ENCODE data around the gene FSTL4.

DNA sequence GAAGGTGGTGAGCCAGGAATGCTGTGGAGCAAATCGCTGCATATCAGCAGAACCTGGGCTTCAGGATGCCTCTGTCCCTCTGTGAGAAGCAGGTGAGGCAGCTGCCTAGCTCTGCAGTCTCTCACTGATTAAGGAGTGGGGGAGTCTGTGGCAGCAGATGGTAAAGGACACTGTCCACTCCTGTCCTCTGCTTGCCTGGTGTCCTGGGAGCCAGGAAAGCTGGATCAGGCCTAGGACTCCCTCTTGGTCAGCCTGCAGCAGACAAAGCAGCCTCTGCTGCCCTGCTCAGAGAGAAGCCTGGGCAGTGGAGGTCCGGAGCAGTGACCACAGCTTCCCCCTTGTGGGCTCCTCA is 345.8 kb downstream of the FSTL4 start:
- no peak for TF ChIP-seq IRF2 (CRISPR knock-in tag; IDR thresholded peaks at IDR 0.05)
- no peak for TF ChIP-seq SYNCRIP (IDR thresholded peaks at IDR 0.05; ENCODE audit: insufficient read depth, low read depth, low read length)
- no peak for TF ChIP-seq TCF7L2 (IDR thresholded peaks at IDR 0.05; ENCODE audit: low read depth, low read length)
- no peak for TF ChIP-seq SRF (IDR thresholded peaks at IDR 0.05; ENCODE audit: low read depth, low read length)
- TF ChIP-seq, protein P1, sequence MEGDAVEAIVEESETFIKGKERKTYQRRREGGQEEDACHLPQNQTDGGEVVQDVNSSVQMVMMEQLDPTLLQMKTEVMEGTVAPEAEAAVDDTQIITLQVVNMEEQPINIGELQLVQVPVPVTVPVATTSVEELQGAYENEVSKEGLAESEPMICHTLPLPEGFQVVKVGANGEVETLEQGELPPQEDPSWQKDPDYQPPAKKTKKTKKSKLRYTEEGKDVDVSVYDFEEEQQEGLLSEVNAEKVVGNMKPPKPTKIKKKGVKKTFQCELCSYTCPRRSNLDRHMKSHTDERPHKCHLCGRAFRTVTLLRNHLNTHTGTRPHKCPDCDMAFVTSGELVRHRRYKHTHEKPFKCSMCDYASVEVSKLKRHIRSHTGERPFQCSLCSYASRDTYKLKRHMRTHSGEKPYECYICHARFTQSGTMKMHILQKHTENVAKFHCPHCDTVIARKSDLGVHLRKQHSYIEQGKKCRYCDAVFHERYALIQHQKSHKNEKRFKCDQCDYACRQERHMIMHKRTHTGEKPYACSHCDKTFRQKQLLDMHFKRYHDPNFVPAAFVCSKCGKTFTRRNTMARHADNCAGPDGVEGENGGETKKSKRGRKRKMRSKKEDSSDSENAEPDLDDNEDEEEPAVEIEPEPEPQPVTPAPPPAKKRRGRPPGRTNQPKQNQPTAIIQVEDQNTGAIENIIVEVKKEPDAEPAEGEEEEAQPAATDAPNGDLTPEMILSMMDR (CRISPR knock-in tag; IDR thresholded peaks at IDR 0.05), result no peak
- no peak for TF ChIP-seq PPARG (CRISPR knock-in tag; conservative IDR thresholded peaks at IDR 0.05)
- no peak for TF ChIP-seq ZFP41 (CRISPR knock-in tag; IDR thresholded peaks at IDR 0.05; ENCODE audit: borderline replicate concordance)

Measured in HepG2 (cell line).